Measurements from ENCODE around the gene PAPSS1.

Gene PAPSS1

GRCh38 chr4:107625391-107625902 lies 94.6 kb downstream of the PAPSS1 start:
- no peak for DNase-seq (ENCODE audit: low spot score)

- no peak for DNase-seq (ENCODE audit: low spot score)
Measured at GRCh38 chr4:107624024-107624423, 96.0 kb downstream of the PAPSS1 start.

- DNase-seq (ENCODE audit: low spot score) = no peak
Measured at GRCh38 chr4:107622006-107622405, 98.0 kb downstream of the PAPSS1 start.

- no peak for DNase-seq (ENCODE audit: low spot score)
Measured at GRCh38 chr4:107619731-107620130, 100.3 kb downstream of the PAPSS1 start.

GRCh38 chr4:107619066-107619465 lies 101.0 kb downstream of the PAPSS1 start:
- no peak for DNase-seq (ENCODE audit: low spot score)

- DNase-seq (ENCODE audit: low spot score) = no peak
Measured at GRCh38 chr4:107618656-107619055, 101.4 kb downstream of the PAPSS1 start.

- DNase-seq (ENCODE audit: low spot score) = no peak
Measured at GRCh38 chr4:107616838-107617389, 103.1 kb downstream of the PAPSS1 start.

- no peak for DNase-seq (ENCODE audit: low spot score)
Measured at GRCh38 chr4:107615809-107616208, 104.2 kb downstream of the PAPSS1 start.

GRCh38 chr4:107603430-107603829 lies 116.6 kb downstream of the PAPSS1 start:
- DNase-seq (ENCODE audit: low spot score) = no peak

- DNase-seq (ENCODE audit: low spot score) = no peak
Measured at GRCh38 chr4:107600983-107601382, 119.1 kb downstream of the PAPSS1 start.

GRCh38 chr4:107600436-107600835 lies 119.6 kb downstream of the PAPSS1 start:
- DNase-seq (ENCODE audit: low spot score) = no peak

- no peak for DNase-seq (ENCODE audit: low spot score)
Measured at GRCh38 chr4:107599841-107600240, 120.2 kb downstream of the PAPSS1 start.

GRCh38 chr4:107593230-107593629 lies 126.8 kb downstream of the PAPSS1 start:
- no peak for DNase-seq (ENCODE audit: low spot score)

GRCh38 chr4:107592519-107592918 lies 127.5 kb downstream of the PAPSS1 start:
- DNase-seq (ENCODE audit: low spot score) = no peak

GRCh38 chr4:107589269-107589668 lies 130.8 kb downstream of the PAPSS1 start:
- DNase-seq (ENCODE audit: low spot score) = no peak

GRCh38 chr4:107586371-107586770 lies 133.7 kb downstream of the PAPSS1 start:
- DNase-seq (ENCODE audit: low spot score) = no peak

GRCh38 chr4:107579099-107579498 lies 140.9 kb downstream of the PAPSS1 start:
- no peak for DNase-seq (ENCODE audit: low spot score)

GRCh38 chr4:107578321-107578720 lies 141.7 kb downstream of the PAPSS1 start:
- DNase-seq (ENCODE audit: low spot score) = no peak

GRCh38 chr4:107577743-107578142 lies 142.3 kb downstream of the PAPSS1 start:
- no peak for DNase-seq (ENCODE audit: low spot score)

GRCh38 chr4:107575243-107575642 lies 144.8 kb downstream of the PAPSS1 start:
- no peak for DNase-seq (ENCODE audit: low spot score)

- no peak for DNase-seq (ENCODE audit: low spot score)
Measured at GRCh38 chr4:107572281-107572680, 147.8 kb downstream of the PAPSS1 start.

GRCh38 chr4:107570952-107571351 lies 149.1 kb downstream of the PAPSS1 start:
- DNase-seq (ENCODE audit: low spot score) = no peak

GRCh38 chr4:107564326-107564725 lies 155.7 kb downstream of the PAPSS1 start:
- peak; percentile 27 for DNase-seq (ENCODE audit: low spot score)

All from iPS-NIHi11 (cell line).